ENCODE measurements around the gene BMI1.

Gene BMI1

GRCh38 chr10:22317771-22318565 lies 2.9 kb upstream of the BMI1 start:
- no peak overlapping the region for H3K4me3 ChIP-seq (ENCODE audit: low read depth, low read length)
- no peak for DNase-seq (ENCODE audit: low read depth)

GRCh38 chr10:22318772-22319171 lies 2.1 kb upstream of the BMI1 start:
- DNase-seq (ENCODE audit: low read depth): no peak
- no peak overlapping the region for H3K4me3 ChIP-seq (ENCODE audit: low read depth, low read length)

GRCh38 chr10:22319547-22319979 lies 1.3 kb upstream of the BMI1 start:
- H3K4me3 ChIP-seq (ENCODE audit: low read depth, low read length): no peak overlapping the region
- DNase-seq (ENCODE audit: low read depth): no peak

GRCh38 chr10:22319980-22320558 lies 830 bp upstream of the BMI1 start:
- no peak for DNase-seq (ENCODE audit: low read depth)
- H3K4me3 ChIP-seq (ENCODE audit: low read depth, low read length): peak overlapping the region; percentile 50

- no peak for DNase-seq (ENCODE audit: low read depth)
- H3K4me3 ChIP-seq (ENCODE audit: low read depth, low read length): peak overlapping the region; percentile 77
Observed at GRCh38 chr10:22321156-22321923, 441 bp downstream of the BMI1 start.

- DNase-seq (ENCODE audit: low read depth): no peak
Observed at GRCh38 chr10:22321924-22322640, 1.2 kb downstream of the BMI1 start.

GRCh38 chr10:22322641-22323160 lies 1.8 kb downstream of the BMI1 start:
- peak overlapping the region; percentile 71 for H3K4me3 ChIP-seq (ENCODE audit: low read depth, low read length)
- DNase-seq (ENCODE audit: low read depth): no peak

More at GRCh38 chr10:22321924-22322640, 1.2 kb downstream of the BMI1 start:
- peak overlapping the region; percentile 71 for H3K4me3 ChIP-seq (ENCODE audit: low read depth, low read length)

GRCh38 chr10:22323538-22324305 lies 2.8 kb downstream of the BMI1 start:
- no peak overlapping the region for H3K4me3 ChIP-seq (ENCODE audit: low read depth, low read length)
- DNase-seq (ENCODE audit: low read depth): no peak

GRCh38 chr10:22324413-22324812 lies 3.5 kb downstream of the BMI1 start:
- no peak for DNase-seq (ENCODE audit: low read depth)
- H3K4me3 ChIP-seq (ENCODE audit: low read depth, low read length): peak overlapping the region; percentile 61

GRCh38 chr10:22324893-22325271 lies 4.0 kb downstream of the BMI1 start:
- DNase-seq (ENCODE audit: low read depth): no peak
- H3K4me3 ChIP-seq (ENCODE audit: low read depth, low read length): peak overlapping the region; percentile 61

GRCh38 chr10:22325272-22326144 lies 4.6 kb downstream of the BMI1 start:
- DNase-seq (ENCODE audit: low read depth): no peak
- H3K4me3 ChIP-seq (ENCODE audit: low read depth, low read length): peak overlapping the region; percentile 61

GRCh38 chr10:22326145-22326702 lies 5.3 kb downstream of the BMI1 start:
- DNase-seq (ENCODE audit: low read depth): no peak

GRCh38 chr10:22329150-22329549 lies 8.3 kb downstream of the BMI1 start:
- H3K4me3 ChIP-seq (ENCODE audit: low read depth, low read length): no peak overlapping the region
- no peak for DNase-seq (ENCODE audit: low read depth)

More at GRCh38 chr10:22326145-22326702, 5.3 kb downstream of the BMI1 start:
- H3K4me3 ChIP-seq (ENCODE audit: low read depth, low read length): peak overlapping the region; percentile 61

GRCh38 chr10:22332116-22332692 lies 11.3 kb downstream of the BMI1 start:
- no peak overlapping the region for H3K4me3 ChIP-seq (ENCODE audit: low read depth, low read length)
- no peak for DNase-seq (ENCODE audit: low read depth)

GRCh38 chr10:22333167-22333974 lies 12.5 kb downstream of the BMI1 start:
- no peak overlapping the region for H3K4me3 ChIP-seq (ENCODE audit: low read depth, low read length)
- no peak for DNase-seq (ENCODE audit: low read depth)

- no peak overlapping the region for H3K4me3 ChIP-seq (ENCODE audit: low read depth, low read length)
- DNase-seq (ENCODE audit: low read depth): no peak
Observed at GRCh38 chr10:22333975-22334282, 13.0 kb downstream of the BMI1 start.

All from skeletal muscle cell (primary cell).